Measurements from ENCODE around the gene ANKRD33.

Gene ANKRD33

DNA sequence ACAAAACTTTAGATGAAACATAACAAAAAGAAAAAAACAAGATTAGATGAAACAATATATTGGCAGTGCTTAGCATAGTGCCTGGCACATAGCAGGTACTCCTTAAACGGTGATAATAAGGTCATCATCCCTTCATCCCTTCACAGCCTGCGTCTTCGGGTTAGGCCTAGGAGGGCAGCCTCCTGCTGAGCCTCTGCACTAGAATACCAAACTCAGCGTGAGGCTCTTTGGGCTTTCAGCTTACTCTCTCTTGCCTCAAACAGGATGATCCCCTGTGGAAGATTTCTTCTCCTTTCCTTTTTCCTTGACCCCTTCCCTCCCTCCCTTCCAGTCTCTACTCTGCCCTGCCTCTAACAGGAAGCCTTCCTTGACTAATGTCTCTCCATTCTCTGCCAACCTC, 25.0 kb upstream of the ANKRD33 start:
- DNase-seq, result no peak

DNA sequence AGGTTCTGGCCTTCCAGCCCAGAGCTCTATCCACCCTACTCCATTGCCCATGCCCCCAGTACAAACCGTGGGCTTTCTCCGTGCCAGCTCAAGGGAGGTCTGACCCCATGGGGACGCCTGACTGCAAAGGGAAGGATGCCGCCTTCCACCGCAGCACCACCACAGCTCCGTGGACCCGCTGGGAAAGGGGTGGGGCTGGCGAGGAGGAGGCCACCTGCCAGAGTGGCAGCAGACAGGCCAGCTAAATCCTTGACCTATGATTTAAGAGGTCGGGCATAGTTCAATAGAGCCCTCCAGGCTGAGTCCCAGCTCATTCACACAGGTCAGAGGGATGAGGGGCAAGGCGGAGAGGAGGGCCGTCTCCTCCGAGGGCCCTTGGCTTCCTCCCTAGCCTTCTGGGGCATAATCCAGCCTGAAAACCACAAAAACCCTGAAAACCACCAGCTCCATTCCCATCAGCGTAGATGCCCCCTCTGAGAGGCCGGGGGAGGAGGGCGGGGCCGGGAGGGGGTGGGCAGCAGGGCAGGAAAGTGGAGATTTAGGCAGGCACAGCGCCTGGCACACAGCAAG, 24.5 kb upstream of the ANKRD33 start:
- DNase-seq, result peak; percentile 36

DNA sequence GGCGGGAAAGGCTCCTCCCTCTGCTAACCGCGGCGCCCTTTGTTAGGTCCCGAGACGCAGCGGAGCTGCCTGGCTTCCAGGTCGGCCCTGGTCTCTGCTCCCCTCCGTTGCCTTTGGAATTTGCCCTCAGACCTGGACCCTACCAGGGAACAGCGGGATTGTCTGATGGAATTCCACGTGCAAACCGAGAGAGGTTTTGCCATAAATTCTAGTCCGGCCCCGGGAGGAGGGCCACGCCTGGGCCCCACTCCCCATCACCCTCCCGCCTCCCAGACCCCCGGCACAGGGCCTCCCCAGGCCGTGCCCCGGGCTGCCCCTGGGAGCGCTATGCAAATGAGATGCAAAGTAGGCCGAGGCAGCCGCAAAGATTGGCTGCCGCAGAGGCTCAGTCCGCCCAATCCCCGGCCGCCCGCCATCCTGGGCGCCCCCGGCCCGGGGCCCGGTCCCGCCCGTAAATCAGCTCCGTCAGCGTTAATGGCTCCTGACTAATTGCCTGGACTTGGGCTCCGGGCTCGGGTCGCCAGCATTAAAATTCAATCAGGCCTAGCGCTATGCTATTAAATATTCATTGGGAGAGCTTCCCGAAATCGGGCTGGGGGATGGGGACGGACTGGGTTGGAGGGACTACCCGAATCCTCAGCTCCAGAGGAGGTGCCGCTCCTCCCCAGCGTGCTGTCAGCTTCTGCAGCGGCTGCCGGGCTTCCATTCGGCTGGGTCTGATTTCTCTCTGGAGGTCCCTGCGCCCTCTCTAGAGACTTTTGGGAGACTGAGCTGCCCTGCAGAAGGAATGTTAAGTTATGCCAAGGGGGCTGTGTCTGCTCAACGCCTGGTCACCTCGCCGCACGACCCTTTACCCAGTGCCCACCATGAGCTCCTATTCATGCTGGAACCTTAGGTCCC, 23.7 kb upstream of the ANKRD33 start:
- DNase-seq, result peak; percentile 67

DNA sequence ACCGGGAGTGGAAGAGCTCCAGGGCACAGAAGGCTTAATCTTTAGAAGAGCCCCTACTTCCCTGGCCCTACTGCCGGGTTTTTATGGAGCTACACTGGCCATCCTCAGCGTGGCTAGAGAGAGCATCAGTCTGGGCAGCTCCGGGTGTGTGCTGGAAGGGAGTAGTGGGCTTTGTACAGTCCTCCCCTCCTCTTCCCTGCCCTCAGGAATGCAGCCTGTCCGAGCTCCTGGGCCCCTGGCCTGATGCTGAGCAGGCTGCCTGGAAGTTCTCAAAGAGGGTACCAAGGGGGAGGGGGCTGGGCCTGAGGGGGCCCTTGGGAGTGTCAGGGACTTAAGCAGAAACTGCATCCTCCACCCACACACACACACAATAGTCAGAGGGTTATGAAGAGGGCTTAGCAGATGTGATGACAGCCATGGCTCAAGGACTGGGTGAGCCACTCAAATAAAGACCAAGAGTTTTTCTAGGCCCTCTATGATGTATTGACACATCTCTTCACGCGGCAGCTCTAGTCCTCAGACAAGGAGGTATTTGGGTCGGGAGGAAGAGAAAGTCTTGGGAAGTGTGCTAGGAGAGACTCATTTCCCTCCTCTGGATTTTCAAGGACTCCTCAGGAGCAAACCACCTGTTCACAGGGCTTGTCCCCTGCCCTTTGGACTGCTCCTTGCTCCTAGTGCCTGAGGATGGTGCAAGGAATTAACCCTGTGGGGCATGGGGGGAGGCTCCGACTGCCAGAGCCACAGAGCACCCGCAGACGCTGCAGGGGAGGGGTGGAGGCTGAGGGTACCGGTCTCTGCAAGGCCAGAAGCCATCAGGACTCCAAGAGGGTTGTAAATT, 22.9 kb upstream of the ANKRD33 start:
- DNase-seq, result no peak

DNA sequence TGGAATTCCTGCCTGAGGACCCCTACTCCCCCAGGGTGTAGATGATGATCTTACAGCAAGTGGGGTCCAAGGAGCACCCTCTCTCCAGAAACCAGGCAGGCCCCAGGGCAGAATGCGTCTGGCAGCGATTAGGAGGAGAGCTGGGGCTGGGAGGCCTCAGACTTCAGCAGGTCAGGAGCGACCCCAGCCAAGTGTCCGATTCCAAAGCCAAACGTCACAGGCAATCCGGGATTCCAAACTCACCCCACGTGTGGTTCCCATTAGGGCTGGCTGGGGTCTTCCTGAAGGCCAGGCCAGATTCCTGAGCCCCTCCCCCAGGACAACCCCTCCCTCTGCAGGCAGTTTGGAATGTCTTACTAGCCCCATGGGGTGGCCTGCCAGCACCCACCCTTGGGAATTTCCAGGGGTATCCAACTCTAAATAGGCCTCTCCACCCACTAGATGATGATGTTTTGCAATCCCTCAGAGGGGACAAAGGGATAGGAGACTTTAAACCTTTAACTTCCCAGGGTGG, 22.1 kb upstream of the ANKRD33 start:
- no peak for DNase-seq

DNA sequence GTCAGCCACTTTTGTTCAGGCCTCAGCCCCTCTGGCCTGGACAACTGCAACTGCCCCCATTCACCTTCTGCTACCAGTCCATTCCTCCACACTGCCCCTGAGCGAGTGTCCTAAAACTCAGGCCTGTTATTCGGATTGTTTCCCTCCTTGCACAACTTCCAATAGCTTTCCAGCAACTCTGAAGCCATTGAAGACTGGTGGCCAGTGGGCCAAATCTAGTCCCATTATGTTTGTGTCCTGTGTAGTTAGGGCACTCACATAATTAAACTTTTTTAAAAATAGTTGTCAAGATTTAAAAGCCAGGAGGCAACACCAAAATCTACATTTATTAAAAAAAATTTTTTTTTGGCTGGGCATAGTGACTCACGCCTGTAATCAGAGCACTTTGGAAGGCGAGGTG, 21.6 kb upstream of the ANKRD33 start:
- no peak for DNase-seq

DNA sequence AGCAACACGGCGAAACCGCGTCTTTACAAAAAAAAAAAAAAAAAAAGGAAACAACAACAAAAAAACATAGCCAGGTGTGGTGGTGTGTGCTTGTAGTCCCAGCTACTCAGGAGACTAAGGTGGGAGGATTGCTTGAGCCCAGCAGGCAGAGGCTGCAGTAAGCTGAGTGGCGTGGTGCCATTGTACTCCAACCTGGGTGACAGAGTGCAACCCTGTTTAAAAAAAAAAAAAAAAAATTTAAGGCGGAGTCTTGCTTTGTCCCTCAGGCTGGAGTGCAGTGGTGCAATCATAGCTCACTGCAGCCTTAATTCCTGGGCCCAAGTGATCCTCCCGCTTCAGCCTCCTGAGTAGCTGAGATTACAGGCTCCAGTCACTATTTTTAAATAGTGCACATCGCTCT, 21.1 kb upstream of the ANKRD33 start:
- peak; percentile 39 for DNase-seq

DNA sequence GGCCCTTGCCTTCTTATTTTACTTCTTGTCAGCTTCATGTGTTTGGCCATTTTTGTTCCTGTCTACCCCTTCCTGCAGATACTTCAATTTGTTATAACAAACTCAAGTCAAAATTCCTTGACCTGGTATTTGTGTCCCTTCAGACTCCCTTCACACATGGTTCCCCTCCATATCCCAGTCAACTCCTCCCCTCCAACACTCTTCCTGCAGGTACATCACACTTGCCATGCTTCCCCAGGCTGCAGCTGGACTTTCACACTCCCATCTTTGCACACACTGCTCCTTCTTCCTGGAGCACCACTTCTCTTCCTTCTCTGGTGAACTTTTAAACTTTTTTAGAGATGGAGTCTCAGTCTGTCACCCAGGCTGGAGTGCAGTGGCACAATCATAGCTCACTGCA, 20.5 kb upstream of the ANKRD33 start:
- no peak for DNase-seq

DNA sequence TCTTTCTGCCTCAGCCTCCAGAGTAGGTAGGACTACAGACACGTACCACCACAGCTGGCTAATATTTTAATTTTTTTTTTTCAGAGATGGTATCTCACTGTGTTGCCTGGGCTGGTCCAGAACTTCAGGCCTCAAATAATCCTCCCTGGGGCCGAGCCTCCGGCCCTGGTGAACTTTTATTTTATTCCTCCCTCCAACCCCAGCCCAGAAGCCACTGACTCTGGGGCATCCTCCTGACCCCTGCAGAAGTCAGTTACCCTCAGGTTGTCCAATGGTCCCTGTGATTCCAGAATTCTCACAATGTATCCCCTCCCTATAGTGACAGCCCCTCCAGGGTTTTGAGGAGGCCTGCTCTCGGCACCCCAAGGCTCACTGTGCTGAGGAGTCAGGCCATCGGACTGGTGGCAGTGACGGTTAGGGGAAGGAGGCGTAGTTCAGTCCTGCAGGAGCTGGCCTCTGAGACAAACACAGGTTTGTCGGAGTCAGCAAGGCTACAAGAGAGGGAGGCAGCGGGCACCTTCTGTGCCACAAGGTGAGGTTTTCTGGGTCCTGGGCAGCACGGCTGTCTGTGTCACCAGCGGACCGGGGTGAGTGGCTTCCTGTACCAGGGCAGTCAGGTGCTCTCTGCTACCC, 20.0 kb upstream of the ANKRD33 start:
- no peak for DNase-seq

DNA sequence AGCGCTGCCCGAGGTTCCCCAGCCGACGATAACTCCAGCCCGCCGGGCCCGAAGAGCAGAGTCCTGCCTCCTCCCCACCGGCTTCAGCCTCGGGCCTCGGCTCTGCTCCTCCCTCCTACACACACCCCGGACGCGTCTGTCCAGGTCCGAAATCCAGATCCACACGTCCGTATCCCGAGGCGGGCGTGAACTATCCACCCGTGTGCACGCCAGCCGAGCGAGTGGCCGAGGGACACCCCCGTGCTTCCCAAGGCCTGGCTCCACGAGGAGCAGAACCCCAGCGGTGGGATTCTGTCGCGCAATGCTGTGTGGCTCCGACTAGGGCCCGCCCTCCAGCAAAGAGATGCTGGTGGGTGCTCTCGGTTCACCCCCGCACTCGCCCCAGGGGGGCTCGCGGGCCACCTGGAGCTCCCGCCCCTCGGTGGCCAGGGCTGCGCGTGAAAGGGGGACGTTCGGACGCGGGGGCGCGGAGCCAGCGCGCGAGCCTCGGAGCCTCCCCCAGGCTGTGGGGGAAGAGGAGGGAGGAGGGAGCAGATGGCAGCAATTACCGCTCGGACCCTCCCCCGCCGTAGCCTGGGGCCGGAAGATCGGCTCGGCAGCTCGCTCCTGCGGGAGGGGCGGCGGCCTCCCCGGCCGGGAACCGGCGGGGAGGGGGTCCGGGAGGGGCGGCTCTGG, 18.9 kb upstream of the ANKRD33 start:
- peak; percentile 77 for DNase-seq

DNA sequence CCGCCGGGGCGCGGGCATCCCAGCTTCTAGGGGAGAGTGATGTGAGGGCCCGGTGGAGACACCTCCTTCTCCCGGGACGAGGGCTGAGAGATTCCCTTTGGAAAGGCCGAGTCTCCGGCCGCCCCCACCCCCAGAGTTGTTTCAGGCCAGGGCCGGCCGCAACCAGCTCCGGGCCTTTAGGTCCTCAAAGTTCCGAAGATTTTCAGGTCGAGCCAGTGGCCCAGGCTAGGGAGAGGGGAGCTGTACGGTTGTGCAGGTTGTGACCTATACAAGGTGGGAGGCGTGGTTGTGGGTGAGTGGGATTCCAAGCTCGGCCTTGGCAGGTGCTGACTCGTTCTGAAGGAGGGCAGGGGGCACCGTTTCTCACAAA, 18.4 kb upstream of the ANKRD33 start:
- no peak for DNase-seq

DNA sequence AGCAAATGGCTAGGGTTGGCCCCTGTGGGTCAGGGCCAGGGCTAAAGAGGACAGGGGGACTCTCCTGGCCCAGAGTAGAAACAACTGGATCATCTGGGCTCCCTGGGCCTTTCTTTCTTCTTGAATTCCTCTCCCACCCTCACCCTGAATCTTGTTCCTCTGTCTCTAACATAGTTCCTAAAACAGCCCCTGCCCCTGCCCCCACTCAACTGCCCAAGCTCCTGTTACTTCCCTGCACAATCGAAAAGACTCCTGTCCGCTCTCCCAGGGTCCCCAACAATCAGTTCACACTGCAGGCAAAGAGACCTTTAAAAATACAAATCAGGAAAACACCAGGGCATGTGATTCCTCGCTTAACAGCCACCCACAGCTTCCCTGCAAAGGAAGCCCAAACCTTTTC, 18.0 kb upstream of the ANKRD33 start:
- no peak for DNase-seq

DNA sequence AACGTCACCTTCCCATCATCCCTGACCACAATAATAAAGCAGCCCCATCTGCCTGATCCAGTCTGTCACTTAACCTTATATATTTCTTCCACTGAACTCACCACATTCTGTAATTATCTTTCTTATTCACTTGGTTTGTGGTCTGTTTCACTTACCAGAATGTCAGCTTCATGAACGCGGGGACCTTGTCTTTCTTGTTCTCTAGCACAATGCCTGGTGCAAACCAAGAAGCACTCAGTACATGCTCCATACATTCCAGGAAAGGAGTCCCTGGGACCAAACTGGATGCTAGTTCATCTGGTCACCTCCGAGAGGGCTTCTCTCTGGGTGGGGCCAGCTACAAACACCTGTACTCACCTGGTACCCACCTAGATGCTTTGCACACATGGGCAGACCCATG, 17.4 kb upstream of the ANKRD33 start:
- no peak for DNase-seq

DNA sequence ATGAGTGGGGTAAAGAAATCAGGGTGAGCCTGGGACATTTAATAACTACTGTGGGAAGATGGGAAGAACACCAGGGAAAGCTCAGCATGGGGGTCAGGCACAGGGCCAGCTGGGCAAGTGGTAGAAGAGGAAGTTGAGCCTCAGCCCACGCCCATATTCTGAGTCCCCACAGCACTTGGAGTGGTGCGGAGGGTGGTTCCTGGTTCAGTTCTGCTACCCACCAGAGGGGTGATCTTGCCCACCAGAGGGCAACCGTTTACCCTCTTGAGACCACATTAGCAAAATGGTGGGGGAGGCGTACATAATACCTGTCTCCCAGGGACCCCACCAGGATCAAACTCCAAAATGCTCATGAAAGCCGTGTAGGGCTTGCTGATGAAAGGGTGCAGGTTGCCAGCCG, 16.8 kb upstream of the ANKRD33 start:
- DNase-seq, result no peak

DNA sequence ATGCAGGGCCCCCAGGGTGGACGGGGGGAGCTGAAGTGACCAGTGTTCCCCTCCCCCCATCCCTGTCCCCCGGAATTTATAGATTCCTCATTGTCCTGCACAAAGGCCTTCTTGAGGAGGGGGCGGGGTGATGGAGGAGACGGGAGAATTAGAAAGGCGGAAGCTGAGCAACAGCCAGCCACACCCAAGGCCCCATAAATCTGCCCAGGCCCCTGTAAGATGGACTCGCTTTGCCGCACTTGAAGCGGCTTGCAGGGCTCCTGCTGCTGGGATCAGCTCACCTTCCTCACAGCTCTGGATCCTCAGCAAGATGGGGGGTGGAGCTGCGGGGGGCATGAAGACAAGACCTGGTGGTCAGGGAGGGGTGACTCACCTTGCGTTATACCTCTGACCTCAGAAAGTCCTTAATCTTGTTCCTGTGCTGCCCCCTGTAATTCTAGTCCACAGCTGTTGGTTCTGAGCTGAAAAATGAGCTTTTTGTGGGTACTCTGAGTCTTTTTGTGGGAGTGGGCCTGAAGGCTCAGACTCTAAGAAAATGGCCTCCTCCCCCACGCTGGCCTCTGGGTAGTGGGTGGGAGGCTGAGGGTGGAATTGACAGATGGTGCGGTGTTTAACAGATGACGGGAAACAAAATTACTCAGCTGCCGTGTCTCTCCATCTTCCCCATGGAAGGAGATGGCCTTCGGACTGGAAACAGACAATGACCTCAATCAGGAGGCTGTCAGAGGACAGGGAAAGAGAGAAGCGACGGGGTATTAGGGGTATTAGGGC, 15.8 kb upstream of the ANKRD33 start:
- no peak for DNase-seq

DNA sequence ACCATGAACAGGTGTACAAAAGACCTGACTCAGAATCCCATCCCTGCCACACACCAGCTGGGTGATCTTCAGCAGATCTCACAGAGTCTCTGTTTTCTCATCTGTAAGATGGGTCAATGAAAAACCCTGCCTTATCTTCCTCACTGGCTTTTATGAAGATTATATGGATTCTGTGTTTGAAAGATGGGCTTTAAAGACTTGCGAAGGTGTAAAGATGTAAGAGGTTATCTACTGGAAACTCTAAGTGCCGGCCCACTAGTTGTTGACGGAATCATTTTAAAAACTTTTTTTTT, 15.3 kb upstream of the ANKRD33 start:
- no peak for DNase-seq

DNA sequence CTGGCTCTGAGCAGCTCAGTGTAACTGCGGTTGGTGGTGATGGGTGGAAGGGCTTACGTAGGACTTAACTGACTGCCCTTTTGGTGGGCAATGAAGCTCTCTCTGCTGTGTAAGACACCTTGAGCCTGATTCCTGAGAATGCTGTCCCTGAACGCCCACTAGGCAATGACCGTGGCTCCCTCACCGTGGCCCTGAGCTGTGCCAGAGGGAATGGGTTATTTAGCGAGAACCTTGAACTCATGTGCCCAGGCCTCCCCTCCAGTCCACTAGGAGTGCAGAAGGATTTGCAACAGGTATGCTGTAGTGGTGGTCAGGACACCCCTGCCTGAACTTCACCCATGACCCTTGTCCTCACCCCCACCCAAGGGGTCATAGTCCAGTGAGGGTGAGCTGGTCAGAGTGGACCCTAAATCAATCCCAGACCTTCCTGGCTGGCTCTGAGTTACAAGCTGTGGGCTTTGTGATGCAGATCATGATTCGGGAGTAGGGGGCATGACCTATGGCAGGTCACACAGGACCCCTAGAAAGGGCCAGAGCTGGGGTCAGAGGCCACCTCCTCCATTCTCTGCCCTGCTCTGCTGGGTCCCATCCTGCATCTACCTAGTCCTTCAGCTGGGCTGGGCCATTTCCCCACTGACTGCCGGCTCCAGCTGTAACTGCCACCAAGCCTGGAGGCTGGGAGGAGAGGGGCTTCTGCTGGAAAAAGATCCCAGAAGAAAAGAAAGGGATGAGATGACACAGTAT, 14.5 kb upstream of the ANKRD33 start:
- no peak for DNase-seq

DNA sequence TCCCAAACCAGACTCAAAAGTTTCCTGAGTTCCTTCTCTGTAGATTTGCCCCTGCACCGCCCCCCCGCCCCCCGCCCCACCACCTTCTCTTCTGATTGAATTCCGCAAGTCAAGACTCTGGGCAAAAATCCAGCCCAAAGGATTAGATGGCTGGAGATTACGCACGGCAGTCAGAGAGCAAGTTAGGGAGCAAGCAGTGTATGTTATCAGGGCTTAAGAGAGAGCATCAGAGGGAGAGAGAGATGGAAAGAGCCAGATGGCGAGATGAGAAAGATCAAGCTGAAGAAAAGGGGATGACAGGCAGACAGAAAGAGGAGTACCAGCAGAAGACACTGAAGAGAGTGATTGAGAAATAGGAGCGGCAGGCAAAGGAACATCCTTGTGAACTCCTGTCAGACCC, 13.9 kb upstream of the ANKRD33 start:
- no peak for DNase-seq

DNA sequence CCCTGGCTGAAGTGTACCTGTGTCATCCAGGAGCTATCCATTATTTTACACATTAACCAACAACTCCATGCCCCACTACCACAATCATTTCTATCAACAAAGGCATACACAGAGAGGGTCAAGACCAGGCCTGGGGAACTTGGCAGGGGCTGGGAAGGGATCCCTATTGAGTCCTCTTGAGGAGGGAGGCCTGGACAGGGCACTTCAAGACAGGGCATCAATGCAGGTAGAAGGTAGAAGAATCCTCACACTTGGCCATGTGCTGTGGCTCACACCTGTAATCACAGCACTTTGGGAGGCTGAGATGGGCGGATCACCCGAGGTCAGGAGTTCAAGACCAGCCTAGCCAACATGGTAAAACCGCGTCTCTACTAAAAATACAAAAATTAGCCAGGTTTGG, 13.4 kb upstream of the ANKRD33 start:
- DNase-seq, result no peak

DNA sequence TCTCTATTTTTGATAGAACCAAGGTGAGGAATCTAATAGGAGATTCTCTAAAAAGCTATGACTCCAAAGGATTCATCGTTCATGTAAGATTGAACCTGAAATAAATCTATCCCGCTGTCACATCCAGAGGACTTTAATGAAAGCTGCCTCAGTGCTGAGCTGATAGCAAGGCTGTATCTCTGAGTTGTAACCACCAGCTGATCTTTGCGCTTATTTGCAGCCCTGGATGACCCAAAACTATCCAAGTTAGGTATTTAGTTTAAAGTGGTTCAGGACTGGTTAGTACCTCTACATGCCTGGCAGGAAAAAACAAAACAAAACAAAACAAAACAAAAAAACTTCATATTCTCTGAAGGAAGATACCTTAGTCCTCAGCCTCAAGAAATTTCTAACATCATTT, 8.8 kb upstream of the ANKRD33 start:
- DNase-seq, result no peak

DNA sequence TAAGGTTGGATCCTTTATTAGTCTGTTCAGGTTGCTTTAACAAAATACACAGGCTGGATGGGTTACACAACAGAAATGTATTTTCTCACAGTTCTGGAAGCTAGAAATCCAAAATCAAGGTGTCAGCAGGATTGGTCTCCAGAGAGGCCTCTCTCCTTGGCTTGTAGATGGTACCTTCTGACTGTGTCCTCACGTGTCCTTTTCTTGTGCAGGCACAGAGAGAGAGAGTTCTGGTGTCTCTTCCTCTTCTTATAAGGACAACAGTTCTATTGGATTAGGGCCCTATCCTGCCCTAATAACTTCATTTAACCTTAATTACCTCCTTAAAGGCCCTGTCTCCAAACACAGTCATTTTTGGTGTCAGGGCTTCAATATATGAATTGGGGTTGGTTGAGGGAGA, 4.6 kb upstream of the ANKRD33 start:
- DNase-seq, result no peak
